ENCODE data around the gene UNC13C.

DNA sequence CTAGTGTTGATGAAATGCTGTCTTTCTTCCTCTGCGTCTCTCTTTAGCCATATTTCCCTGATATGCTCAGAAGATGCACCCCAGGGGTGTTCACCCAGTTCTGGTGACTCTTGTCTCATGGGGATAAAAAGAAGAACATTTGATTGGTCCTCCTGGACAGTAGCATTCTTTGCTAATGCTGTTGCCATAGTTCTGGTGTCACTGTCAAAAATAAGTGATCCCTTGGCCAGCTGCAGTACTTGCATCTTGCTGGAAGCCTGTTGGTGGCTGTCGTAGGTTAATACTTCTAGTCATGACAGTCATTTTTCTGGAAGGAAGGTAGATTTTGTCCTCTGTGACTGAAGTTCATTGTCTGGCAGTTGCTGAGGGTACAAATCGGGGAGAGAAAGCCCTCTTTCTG is 124.5 kb downstream of the UNC13C start:
- no peak for TF ChIP-seq POLR2A (IDR thresholded peaks at IDR 0.05)
- TF ChIP-seq, protein P1, sequence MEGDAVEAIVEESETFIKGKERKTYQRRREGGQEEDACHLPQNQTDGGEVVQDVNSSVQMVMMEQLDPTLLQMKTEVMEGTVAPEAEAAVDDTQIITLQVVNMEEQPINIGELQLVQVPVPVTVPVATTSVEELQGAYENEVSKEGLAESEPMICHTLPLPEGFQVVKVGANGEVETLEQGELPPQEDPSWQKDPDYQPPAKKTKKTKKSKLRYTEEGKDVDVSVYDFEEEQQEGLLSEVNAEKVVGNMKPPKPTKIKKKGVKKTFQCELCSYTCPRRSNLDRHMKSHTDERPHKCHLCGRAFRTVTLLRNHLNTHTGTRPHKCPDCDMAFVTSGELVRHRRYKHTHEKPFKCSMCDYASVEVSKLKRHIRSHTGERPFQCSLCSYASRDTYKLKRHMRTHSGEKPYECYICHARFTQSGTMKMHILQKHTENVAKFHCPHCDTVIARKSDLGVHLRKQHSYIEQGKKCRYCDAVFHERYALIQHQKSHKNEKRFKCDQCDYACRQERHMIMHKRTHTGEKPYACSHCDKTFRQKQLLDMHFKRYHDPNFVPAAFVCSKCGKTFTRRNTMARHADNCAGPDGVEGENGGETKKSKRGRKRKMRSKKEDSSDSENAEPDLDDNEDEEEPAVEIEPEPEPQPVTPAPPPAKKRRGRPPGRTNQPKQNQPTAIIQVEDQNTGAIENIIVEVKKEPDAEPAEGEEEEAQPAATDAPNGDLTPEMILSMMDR (IDR thresholded peaks at IDR 0.05): no peak
